NCI-H748 treated with DMSO at 0.1 percent for 48 hours (cell line): Measurements from ENCODE around the gene TPT1.
"Not testable (repeated sequence)": the region's sequence is repeated elsewhere in the genome, so short reads cannot be mapped to it uniquely, and the experiment has no call there.

Experiments used
- DNase-seq: peaks from one replicate; lab custom pipeline; 2025; lab: John Stamatoyannopoulos, UW

The TPT1 gene

DNA sequence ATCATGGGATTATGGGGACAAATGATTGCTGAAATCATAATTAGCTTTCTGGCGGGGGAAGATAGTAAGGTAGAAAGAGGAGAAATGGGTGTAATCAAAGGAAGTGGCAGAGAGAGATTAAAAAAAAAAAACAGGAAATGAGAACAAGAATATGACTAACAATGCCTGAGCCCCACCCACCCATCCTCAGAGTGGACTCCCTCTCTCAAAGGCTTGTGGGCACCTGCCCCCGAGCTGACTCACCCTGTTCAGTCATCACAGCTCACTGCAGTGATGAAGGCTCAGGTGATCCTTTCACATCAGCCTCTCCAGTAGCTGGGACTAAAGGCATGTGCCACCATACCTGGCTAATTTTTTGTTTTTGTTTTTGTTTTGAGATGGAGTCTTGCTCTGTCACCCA, 26.4 kb upstream of the TPT1 start:
- DNase-seq, result peak; percentile 20

DNA sequence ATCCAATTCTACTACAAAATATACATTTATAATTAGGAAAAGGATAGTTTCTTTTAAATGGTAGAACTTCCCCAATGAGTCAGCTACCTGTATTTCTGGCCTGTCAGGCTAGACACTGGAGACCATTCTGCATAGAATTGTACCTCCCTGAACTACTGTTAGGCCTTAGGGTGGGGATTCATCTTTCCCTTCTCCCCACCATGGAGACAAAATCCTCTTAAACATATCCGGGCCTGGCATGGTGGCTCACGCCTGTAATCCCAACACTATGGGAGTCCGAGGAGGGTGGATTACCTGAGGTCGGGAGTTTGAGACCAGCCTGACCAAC, 24.5 kb upstream of the TPT1 start:
- DNase-seq, result no peak

DNA sequence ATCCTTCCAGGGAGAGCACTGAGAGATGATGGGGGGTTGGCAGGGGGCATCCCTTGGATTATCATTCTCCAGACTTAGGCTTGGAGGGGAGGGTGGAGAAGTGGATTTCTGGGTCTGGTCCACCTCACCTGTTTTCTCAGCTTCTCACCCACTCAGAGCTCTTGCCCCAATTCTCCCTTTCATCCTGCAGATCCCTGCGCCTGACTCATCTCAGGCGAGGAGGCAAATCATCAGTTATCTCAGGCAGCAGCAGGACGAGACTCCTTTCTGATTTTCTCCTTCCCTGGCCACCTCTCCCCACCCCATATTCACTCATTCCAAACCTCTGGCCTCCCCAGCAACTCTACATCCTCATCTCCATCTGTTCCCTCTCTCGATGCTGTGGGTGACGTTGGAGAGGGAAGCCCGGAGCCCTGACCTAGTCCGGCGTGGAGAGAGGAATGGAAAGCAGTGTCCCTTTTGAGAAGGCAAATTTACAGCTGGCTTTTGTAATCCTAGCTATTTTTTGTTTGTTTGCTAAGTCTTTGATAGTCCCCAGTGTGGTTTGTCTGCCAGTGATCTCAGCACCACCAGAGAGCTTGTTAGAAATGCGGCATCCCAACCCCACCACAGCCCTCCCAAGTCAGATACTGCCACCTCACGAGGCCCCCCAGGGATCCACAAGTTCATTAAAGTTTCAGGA, 24.0 kb upstream of the TPT1 start:
- DNase-seq, result no peak

DNA sequence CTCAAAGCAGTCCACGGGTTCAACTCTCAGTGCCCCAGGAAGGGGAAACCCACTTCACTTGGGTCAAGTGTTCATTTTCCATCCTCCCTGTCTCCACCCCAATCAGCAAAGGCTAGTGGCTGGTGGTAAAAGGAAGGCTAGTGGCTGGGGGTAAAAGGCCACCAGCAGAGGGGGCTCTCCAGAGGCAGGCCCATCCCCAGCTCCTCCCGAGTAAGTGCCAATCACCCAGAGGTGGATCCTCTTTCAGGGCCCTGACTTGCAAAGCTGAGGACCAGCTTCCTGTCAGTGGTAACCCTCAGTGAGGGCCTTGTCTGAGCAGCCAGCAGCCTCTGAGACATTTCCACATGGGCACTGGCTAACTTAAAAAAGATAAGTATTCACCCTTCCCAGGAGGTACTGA, 22.0 kb upstream of the TPT1 start:
- no peak for DNase-seq

DNA sequence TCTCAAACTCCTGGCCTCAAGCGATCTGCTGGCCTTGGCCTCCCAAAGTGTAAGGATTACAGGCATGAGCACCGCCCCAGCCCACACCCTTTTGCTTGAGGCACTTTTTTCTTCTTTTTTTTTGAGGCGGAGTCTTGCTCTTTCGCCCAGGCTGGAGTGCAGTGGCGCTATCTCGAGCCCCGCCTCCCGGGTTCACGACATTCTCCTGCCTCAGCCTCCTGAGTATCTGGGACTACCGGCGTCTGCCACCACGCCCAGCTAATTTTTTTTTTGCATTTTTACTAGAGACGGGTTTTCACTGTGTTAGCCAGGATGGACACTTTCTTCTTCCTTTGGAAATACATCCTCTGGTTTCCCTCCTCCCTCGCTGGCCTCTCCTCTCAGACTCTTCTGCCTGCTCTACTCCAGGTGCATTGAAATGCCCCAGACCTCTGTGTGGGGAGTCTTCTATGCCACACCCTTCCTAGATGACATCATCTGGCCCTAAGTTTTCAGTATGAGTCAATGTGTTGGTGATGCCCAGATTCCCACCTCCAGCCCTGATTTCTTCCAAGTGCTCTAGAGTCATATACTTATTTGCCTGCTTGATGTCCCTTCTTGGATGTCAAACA, 20.7 kb upstream of the TPT1 start:
- DNase-seq, result no peak

DNA sequence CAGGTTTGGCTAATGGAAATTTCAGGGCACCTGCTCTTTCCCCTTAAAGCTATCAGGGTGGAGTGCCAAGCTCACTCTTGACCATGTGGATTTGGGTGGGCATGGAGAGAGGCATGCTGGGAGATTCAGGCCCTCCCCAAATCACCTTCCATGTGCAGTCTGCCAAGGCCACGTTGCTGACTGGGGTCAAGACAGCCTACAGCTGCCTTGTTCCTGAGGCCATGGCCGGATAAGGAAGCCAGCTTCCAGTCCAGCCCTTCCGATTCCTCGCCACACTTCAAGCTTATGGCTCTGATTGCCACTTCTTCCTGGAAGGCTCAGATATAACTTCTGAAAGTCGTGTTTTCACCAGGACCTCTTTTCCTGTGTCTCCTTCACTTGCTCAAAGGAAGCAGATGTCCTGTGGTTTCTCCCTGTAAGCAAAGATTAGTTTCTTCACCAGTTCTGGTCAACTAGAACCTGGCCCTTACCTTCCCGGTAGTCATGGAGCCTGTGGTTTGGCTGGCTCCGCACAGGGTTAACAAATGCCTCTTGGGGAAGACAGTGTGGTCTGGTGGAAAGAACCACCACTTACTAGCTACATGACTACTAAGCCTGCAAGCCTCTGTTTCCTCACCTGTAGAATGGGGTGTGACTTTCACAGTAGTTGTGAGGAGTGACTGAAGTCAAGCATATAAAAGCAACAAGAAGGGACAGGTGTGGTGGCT, 16.1 kb upstream of the TPT1 start:
- no peak for DNase-seq

DNA sequence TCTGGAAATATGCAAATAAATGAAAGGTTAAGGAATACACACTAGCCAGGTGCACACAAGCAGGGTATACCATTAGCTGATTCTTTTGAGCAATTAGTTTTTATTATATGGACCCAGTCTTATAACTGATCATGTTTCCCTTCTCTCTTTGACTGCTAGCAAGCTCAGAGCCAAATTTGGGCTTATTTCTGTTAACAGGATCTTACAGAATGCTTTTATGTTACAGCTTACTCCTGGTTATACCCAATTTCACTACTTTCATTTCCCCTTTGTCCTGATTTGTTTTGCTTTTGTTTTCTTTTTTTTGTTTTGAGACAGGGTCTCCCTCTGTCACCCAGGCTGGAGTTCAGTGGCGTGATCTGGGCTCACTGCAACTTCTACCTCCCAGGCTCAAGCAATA, 12.9 kb upstream of the TPT1 start:
- DNase-seq, result no peak

DNA sequence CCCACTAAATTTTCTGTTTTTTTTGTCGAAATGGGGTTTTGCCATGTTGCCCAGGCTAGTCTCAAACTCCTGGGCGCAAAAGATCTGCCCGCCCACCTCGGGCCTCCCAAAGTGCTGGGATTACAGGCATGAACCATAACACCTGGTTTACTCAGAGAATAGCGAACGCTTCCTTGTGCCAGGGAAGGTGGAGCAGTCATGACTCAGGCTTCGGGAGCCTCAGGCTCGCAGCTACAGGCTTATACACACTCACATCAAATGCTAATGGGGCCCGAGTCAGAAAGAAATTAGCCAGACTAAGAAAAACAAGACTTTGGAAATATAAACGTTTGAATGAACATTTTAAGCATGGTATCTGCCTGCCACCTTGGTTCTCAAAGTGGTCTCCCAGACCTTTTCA, 11.0 kb upstream of the TPT1 start:
- no peak for DNase-seq

DNA sequence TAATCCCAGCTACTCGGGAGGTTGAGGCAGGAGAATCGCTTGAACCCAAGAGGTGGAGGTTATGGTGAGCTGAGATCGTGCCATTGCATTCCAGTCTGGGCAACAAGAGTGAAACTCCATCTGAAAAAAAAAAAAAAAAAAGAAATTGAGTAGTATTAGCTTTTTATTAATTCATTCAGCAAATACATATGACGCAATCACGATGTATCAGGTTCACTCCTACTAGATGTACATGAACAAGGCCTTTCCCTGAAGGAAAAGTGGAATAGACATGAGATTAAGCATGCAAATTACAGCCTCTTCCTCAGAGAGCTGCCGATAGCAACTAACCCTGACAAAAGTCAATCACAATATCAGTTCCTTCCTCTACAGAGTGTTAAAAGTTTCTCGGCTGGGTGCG, 9.2 kb upstream of the TPT1 start:
- DNase-seq, result no peak

DNA sequence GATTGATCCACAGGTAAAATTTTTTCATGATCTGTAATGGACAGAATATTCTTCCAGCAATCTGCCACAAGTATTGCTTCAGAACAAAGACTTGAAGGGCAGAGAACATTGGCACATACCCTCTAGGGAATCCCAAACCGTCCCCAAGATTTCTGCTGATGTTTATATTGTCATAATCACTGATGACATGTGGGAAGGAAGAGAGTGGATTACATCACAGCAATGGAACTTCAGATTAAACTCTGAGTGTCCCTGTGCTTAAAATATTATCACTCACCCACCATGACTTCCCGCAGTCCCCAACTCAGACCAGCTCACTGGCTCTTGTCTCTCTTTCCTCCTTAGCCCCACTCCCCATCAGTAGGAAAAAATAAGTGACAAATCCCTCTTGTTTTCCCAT, 8.5 kb upstream of the TPT1 start:
- DNase-seq, result no peak

DNA sequence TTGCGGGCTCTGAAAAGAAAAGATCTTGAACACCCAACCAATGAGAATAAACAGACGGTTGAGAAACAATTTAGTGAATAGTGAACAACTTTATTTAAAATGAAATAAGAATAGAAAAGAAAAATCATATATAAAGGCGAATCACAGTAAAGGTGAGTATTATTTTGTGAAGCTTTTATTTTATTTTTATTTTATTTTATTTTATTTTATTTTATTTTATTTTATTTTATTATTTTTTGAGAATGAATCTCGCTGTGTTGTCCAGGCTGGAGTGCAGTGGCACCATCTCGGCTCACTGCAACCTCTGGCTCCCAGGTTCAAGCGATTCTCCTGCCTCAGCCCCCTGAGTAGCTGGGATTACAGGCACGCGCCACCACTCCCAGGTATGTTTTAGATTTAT, 3.1 kb upstream of the TPT1 start:
- not testable (repeated sequence) for DNase-seq

DNA sequence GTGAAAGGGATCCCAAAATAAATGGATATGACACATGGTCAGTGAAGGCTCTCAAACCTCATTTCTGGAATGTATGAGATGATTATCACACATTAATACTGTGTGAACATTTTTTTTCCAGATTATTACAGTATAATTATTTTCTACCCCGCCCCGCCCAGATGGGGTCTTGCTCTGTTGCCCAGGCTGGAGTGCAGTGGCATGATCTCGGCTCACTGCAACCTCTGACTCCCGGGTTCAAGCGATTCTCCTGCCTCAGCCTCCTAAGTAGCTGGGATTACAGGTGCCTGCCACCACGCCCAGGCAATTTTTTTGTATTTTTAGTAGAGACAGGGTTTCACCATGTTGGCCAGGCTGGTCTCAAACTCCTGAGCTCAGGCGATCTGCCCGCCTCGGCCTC, 2.1 kb upstream of the TPT1 start:
- DNase-seq, result not testable (repeated sequence)

DNA sequence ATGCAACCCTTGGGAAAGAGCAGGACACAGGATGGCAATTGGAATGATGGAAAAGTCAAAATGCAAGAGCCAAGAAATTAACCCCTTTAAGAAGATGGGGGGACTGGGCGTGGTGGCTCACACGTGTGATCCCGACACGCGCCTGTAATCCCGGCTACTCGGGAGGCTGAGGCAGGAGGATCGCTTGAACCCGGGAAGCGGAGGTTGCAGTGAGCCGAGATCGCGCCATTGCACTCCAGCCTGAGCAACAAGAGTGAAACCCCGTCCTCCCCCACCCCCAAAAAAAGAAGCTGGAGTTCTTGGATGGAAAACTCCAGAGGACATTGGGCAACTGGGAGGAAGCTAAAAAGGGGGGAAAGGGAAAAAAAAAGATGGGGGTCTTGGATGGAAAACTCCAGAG, 1.7 kb upstream of the TPT1 start:
- DNase-seq, result not testable (repeated sequence)

DNA sequence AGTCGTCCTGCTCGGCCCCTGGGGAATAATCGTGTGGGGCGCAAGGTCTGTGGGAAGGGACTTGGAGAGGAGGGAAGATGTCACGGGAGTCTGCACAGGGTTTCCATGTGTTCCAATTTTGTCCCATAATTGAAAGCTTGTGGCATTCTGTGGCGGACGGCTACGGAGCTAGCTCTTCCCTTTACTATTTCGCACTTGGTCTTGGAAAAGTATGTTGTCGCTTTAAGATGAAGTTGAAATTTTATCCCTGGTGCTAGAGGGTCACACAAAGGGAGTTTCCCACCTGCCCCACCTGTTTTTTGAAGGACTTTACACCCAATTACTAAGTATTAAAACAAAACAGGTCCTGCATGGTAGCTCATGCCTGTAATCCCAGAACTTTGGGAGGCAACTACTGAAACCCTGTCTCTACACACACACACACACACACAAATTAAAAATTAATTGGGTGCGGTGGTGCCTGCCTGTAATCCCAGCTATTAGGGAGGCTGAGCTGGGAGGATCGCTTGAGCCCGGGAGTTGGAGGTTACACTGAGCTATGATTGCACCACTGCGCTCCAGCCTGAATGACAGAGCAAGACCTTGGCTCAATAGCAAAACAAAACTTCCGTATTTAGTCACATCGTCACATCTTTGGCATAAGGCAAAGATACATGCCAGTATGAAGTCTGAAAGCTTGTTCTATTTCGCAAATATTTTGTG, 967 bp upstream of the TPT1 start:
- peak; percentile 24 for DNase-seq

DNA sequence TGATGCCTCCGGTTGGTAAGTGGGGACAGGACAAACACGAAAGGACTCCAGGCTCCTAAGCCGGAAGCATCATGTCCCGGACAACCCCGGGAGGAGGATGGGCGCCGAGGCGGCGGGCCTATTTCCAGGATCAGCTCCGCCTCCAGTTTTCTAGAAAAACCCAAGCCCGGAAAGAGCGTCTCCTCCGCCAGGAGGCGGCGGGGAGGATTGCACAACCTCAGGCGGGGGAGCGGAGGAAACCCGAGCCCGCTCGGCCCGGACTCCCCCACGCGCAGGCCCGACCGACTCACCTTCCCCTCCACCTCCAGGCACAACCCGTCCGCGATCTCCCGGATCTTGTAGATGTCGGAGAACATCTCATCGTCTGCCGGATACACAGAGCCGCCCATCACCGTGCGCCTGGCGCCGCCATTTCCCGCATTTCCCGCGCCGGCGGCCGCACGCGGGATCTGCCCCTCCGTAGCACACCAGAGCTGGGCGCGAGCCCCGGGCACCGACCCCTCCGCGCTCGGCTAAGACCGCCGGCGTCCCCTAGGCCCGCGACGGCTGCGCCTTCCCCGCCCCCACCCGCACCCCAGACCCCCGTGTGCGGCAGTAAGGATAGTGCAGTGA, 455 bp downstream of the TPT1 start:
- peak; percentile 26 for DNase-seq

DNA sequence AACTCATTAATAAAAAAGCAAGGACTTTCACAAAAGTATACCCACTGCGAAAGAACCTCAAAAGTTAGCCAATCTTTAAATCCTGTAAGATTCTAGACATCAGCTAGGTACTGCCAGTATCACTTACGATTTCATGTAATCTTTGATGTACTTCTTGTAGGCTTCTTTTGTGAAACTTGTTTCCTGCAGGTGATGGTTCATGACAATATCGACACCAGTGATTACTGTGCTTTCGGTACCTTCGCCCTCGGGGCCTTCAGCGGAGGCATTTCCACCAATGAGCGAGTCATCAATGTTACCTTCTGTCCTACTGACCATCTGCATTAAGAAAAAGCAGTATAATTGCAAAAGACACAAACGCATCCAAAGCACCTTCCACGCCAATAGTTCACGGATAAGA, 1.1 kb downstream of the TPT1 start:
- no peak for DNase-seq

DNA sequence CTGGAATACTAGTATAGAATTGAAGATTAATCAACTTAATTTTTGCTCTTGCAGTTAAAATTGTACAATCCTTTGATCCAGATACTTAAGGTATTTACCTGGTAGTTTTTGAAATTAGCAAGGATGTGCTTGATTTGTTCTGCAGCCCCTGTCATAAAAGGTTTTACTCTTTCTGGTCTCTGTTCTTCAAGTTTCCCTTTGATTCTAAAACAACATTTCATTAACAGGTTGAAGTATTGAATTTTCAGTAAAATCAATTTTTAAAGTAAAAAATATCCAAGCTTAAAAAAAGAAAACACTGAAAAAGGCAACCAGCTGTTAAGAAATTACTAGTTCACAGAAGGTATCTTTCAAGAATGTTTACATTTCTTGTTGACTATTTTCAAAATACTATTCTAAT, 1.6 kb downstream of the TPT1 start:
- DNase-seq, result no peak

DNA sequence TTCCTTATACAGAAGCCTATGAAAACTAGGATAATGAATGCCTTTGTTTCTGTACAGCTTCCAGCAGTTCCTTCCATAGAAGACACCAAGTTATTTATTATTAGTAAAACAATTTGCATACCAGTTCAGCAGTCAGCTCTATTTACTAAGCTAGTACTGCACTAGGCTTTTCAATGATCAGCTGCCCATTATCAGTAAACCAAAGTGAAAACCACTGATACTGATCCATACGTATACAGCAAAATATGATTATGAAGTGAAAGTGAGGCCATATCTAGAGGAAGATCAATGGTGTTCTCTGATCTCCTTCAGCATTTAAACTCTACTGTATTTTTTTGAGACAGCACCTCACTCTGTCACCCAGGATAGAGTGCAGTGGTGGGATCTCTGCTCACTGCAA, 3.2 kb downstream of the TPT1 start:
- no peak for DNase-seq

DNA sequence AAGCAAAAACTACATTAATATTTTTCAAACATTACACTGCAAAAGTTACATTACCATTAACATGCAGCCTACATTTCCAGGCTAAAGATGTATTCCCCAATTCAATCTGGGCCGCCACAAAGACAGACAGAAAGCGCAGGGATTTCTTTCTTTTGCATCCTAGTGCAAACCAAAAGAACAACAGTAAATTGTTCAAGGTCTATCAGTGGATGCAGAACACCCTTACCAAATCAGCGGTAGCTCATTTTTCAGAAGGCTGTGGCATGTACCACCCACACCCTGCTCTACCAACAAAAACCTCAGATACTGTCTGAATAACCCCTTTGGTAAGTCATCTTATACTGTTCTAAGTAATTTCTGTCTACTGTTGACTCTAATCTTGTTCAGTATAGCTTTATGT, 3.6 kb downstream of the TPT1 start:
- DNase-seq, result no peak

DNA sequence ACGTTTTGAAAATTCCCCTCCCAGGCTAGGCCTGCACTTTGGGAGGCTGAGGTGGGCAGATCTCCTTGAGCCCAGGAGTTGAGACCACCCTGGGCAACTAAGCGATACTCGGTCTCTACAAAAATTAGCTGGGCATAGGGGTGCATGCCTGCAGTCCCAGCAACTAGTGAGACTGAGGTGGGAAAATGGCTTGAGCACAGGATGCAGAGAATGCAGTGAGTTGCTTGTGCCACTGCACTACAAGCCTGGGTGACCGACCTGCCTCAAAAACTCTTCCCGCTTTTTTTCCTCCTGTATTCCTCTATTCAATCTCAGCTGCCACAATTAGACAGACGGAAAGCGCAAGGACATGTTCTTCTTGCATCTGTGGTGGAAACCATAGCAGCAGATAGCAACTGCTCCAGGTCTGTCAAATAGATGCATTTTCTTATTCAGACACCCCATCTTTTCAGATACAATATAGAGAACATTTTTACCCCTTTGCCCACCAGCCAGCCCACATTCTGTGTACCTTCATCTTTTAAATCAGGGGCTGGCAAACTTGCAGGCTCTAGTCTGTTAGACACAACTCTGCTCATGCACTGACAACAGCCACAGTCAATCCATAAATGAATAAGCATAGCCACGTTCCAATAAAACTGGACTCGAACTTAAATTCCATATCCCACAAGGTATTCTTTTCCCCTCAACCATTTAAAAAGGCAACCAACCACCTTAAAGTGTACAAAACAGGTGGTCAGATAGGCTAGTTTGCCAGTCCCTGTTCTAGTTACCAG, 4.8 kb downstream of the TPT1 start:
- DNase-seq, result no peak

DNA sequence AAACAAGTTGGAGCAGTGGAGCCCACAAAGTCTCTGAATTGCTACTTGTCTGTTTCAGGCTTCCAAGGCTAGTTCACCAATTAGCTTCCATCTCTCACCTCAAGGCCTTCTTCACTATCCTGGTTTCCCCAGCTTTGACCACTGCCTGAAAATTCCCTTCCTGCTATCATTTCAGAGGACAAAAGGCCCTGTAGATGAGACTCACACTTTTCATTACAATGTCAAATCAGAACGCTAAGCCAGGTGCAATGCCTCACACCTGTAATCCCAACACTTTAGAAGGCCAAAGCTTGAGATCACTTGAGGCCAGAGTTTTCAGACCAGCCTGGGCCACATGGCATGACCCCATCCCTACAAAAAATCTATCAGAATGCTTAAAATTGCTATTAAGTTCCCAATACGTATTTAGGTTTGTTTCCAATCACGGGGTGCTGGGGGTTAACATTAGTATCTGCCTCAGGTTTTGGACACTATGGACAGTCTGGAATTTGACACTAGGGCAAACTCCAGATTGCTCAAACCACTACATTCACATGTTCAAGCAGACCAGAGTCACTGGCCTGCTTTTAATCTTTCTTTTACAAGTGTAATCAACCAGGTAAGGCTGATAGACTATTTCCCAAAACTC, 5.5 kb downstream of the TPT1 start:
- no peak for DNase-seq
